GM18951 (cell line): Measurements from ENCODE around the gene SPAM1.

Source experiments
- POLR2A ChIP-seq: IDR thresholded peaks from 4 replicates; pipeline ENCODE4 v1.6.1; 2011; ENCODE audit warnings: mild to moderate bottlenecking; ENCODE audit not compliant: insufficient read length, insufficient read depth; ENCODE audit errors: extremely low read depth
- in situ Hi-C: fragments of 300-500 bp; cut with MboI; formaldehyde crosslinking; loops from one replicate; pipeline ENCODE4 v1.12.0; 2022; ENCODE audit warnings: low sequenced_read_pairs, mixed read lengths, inconsistent platforms; ENCODE audit not compliant: unreplicated experiment

Gene SPAM1

DNA sequence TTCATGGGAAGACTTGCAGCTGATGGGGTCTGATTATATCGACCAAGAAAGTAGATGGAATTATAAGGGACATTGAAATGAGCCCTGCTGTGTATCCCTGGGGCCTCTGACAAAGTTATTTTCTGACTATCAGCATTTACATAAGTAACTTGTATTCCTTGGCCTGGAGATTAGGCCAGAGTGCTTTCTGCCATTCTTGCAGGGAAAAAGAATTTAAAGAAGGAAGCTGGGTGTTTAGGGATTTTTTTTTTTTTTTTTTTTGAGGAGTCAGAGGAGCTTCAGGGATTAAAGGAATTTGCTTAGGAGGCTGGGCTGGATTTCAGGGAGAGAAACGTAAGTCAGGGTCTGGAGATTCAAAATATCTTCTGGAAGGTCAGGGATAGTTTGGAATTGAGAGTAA lies 4.6 kb downstream of the SPAM1 start:
- TF ChIP-seq POLR2A: no peak
- in situ Hi-C loops: no loop called here

DNA sequence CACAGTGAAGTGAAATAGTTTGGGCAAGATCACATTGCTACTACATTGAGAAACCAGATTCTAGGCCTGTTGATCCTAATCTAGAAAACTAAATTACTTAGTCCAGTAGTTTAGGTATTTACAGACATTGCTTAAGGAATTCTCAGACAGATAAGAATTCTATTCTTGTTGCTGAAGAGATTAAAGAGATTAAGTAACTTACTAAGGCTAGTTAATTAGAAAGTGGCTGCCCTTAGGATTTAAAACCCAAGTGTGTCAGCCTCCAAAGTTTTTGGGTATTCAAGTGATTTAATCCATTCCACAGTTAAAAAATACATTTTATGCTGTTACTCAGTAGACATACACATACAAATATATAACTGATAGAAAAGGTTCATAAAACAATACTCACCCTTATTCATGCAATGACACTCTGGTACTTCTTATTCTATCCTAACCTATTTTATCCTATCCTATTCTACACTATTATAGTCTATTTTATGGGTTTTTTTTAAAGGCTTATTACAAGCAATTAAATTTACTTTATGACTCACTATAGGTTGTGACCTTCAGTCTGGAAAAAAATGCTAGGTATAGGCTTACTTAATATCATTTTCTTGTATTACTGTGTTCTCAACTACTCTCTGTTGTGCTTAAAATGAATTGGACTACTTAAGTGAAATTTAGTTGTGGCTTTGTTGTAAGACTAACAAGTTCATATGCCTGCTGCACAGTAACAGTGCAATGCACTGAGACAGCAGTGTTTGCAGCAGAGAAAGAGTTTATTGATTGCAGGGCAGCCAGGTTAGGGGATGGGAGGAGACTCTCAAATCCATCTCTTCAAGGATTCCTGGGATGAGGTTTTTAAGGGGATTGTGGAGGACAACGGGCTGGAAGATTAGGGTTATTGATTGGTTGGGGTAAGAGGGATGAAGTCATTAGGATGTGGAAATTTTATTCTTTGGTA lies 10.7 kb downstream of the SPAM1 start:
- no peak for TF ChIP-seq POLR2A
- in situ Hi-C loops: no loop called here

DNA sequence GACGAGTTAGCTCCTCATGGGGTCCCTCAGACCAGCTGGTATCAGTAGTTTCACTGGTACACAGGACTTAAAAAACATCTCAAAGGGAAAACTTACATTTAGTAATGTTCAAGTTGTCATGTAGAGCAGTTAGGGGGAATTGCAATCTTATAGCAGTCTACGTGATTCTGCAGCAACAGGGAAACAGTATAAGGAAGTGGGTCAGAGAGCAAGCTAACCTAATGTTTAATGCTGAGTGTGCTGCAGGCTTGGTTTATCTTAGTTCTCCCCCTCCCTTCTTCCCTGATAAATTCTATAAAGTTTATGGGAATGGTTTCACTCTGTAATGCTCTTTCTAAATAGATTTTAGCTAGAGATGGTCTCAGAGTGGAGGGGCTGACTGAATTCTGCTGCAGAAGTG lies 11.3 kb downstream of the SPAM1 start:
- in situ Hi-C loops: no loop called here
- TF ChIP-seq POLR2A: no peak

DNA sequence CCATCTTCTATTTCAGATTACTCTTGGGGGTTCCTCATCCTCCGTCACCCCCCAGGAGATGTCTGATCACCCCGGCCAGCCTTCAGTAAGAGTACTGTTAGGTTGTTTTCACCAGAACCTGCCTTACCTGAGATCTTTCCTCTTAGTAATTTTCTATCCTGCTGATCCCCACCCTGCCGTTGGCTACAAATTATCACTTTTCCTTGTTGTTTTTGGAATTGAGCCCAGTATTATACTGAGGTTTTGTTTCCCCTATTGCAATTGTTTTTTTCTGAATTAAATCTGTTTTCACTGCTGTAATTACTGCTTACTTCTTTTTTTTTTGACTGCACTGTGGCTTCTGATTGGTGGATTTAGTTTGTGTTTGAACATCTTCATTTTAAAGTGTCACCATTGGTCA lies 14.7 kb downstream of the SPAM1 start:
- no peak for TF ChIP-seq POLR2A
- in situ Hi-C loops: no loop called here

DNA sequence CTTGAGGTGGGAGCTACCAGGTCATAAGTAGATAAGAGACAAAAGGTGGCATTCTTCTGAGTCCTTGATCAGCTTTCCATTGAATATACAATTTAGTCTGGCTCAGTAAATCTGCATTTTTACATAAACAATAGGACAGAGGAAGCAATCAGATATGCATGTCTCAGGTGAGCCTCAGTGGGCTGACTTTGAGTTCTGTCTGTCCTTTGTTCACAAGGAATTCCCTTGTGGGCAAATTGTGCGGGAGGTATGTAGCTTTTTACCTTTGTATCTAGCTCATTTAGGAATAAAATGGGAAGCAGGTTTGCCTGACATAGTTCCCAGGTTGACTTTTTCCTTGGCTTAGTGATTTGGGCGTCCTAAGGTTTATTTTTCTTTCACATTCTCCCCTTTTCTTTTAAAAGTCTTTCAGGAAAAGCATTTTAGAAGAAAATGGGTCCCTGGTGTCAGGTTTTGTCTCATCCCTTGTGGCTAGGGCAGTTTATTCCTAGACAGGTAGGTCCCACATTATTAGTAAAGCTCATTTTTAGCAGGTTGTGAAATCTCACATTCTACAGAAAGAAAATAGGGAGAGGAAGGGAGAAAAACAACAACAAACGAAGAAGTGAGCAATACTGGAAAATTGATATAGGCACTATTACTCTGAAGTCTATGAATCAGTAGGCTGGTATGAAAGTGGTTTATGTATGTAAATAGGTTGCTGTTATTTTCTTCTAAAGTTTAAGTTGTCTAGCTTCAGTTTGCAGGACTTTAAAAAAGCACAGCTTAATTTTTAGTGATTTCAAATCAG lies 16.5 kb downstream of the SPAM1 start:
- TF ChIP-seq POLR2A: no peak
- in situ Hi-C loops: no loop called here

DNA sequence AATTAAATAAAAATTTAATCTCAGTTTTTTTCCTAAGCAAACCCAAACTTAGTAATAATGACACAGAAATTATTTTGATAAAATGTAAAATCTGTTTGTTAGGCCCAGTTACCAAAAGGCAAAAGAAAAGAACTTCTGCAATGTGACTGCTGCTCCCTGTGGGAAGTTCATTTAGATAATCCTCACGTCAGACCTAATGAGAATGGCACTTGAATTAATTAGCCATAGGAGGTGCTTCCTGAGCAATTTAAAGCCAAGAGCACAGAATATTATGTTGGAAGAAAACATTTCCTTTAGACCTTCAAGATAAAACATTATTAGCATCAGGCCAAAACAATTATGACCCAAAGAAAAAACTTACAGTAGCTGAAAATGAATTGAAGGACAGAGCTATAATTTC lies 19.4 kb downstream of the SPAM1 start:
- TF ChIP-seq POLR2A: no peak
- in situ Hi-C loops: no loop called here

DNA sequence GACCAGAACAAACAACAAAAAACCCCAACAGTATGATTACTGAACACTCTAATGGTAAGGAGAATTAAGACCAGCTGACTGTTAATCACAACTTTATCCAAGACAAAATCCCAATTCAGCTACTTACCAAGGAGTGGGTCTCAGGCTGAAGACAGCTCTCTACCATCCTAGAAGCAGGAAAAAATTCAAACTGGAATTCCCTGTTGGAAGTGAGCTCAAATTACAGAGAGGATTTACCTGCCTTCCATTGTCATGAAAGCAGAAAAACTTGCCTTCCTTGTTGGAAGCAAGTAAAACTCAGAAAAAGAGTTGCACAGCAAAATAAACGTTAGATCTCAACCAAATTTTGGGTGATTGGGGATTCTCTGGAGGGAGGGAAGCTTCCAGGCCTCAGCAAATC lies 20.9 kb downstream of the SPAM1 start:
- in situ Hi-C loops: no loop called here
- TF ChIP-seq POLR2A: no peak

DNA sequence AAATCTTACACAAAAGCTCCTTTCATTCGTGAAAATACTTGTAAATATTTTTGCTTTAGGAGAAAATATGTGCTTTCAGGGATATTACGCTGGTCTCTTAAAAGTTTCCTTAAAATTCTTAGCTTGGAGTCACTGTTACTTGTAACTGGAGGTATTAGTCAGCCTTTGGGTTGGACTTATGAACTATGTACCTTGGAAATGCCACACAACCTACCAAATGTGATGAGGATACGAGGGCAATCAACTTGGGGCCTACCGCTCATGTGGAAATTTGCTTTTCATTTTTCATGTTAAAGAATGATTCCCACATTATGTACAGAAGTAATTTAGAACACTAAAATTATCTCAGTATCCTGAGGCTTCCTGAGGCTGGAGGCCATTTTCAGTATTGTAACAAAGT lies 23.1 kb downstream of the SPAM1 start:
- in situ Hi-C loops: no loop called here
- no peak for TF ChIP-seq POLR2A

DNA sequence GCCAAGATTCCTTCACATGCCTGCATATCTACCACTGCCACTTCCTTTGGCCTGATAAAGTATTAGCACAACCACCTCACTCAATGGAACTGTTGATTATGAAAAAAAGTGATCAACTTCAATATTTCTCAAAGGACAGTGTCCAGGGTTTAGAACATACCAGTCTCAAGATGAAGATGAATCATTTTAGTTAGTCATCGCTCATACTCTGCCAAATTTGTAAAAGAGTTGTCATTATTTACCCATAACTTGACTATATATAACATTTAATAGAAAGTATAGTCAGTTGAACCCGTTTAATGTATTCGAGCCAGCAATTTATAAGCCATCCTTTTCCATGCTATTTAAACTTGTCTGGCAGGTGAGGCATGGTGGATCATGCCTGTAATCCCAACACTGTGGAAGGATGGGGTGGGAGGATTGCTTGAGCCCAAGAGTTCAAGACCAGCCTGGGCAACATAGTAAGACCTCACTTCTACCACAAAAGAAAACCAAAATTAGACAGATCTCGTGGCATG lies 33.2 kb downstream of the SPAM1 start:
- no peak for TF ChIP-seq POLR2A
- in situ Hi-C loops: no loop called here

DNA sequence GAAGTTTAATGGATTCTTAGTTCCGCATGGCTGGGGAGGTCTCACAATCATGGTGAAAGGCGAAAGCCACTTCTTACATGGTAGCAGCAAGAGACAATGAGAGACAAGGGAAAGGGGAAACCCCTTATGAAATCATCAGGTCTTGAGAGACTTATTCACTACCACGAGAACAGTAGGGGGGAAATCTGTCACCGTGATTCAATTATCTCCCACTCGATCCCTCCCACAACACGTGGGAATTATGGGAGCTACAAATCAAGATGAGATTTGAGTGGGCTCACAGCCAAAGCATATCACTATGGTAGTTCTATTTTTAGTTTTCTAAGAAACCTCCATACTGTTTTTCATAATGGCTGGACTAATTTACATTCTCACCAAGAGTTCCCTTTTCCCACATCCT lies 36.7 kb downstream of the SPAM1 start:
- no peak for TF ChIP-seq POLR2A
- in situ Hi-C loops: no loop called here

DNA sequence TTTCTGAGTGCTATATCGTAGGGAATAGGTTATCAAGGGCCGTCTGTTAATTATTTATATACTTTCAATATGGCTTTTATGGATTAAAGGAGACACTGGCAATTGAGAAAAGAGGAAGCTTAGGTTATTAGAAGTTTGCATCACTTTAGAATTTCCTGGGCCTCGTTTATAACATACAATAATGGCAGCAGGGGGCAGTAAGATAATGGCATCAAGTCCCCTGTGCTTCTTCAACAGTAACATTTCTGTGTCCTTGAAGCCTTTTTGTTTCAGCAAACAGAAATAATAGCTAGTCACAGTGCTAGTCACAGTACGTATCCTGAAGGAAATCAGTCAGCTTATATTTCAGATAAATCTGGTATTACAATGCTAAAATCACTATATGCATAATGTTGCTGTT lies 41.9 kb downstream of the SPAM1 start:
- in situ Hi-C loops: no loop called here
- TF ChIP-seq POLR2A: no peak

DNA sequence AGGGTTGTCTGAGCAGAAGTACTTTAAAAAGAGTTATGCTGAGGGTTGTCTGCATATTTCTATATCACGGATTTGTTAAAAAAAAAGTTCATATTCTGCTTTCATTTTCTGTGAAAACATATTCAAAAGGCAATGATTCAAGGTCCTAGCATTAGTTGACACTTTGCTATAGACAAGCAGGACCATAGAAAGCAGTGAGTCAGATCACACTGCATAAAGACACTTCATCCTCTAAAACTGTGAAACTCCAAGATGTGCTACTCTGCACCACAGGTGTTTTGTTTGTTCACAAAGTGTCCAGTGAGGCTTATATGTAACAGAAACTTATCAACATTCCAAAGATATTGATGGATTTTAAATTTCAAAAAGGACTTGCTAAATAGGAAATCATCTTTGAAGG lies 47.0 kb downstream of the SPAM1 start:
- in situ Hi-C loops: no loop called here
- no peak for TF ChIP-seq POLR2A

DNA sequence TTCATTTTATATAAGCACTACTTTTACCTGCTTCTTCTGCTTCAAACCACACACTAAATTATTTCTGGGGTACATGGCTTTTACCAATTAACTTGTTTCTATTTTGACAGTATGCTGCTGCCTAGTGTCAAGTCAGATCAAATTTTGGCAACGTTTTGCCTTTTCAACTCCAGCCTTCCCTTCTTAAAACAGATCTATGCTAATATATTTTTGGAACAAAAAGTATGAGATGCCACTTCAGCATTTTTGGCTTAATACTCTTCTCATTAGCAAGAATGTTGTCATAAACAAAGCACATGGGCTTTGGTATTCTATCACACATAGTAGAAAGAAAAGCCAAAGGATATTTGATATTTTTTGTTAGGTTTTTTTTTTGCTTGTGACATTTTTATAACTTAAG lies 47.8 kb downstream of the SPAM1 start:
- no peak for TF ChIP-seq POLR2A
- in situ Hi-C loops: no loop called here
